B cell (primary cell): ENCODE results near the gene ASTN2.

Experiments used
- EZH2 ChIP-seq: IDR thresholded peaks from 2 replicates; pipeline ENCODE4 v1.6.1; 2012; ENCODE audit warnings: borderline replicate concordance, low read depth, mild to moderate bottlenecking, moderate library complexity, low read length; ENCODE audit not compliant: insufficient read depth, poor library complexity, severe bottlenecking
- TF ChIP-seq, protein P1 (sequence below): fragments of 200-600 bp; IDR thresholded peaks from one replicate; pipeline ENCODE4 v1.8.0; 2022; ENCODE audit warnings: antibody characterized with exemption, mild to moderate bottlenecking

DNA sequence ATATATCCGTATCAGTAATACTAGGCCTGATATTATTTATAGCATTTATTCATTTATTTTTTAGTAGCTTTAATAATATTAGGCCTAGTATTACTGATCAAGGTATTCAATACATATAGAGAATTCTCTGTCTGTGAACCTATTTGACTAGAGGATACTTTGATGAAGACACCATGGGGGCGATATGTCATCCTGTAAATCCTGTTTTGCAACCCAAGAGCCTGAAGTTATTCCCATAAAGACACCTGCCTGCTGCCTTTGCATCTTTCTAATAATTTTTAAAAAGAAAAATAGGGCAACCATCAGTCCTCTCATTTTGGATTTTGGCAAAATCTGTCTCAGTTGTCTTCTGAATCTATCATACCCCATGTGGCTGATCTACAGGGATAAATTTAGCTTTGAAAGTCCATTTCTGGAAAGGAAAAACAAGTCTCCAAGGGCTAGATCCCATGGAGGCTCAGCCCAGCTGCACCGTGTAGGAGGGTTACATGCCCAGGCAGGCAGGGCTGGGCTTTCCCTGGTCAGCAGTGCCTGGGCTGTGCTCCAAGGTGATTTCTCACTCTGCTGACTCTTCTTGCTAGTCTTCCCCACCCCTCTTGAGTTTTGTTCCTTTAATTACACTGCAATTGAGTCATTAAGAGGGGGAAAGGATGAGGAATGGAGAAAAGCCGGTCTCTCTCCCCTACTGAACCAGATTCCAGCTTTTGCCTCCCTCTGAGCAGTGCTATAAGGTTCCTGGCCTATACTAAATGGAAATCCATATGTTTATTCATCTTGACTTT lies 558.8 kb downstream of the ASTN2 start:
- TF ChIP-seq, protein P1, sequence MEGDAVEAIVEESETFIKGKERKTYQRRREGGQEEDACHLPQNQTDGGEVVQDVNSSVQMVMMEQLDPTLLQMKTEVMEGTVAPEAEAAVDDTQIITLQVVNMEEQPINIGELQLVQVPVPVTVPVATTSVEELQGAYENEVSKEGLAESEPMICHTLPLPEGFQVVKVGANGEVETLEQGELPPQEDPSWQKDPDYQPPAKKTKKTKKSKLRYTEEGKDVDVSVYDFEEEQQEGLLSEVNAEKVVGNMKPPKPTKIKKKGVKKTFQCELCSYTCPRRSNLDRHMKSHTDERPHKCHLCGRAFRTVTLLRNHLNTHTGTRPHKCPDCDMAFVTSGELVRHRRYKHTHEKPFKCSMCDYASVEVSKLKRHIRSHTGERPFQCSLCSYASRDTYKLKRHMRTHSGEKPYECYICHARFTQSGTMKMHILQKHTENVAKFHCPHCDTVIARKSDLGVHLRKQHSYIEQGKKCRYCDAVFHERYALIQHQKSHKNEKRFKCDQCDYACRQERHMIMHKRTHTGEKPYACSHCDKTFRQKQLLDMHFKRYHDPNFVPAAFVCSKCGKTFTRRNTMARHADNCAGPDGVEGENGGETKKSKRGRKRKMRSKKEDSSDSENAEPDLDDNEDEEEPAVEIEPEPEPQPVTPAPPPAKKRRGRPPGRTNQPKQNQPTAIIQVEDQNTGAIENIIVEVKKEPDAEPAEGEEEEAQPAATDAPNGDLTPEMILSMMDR: no peak
- TF ChIP-seq EZH2: no peak
